Gastrocnemius medialis (tissue), 4 donors: ENCODE results near the gene ZNF397.

Experiments
- CTCF ChIP-seq, 5 experiments: fragments of 450-650 bp in 3 of 5; fragments of 200-600 bp in 2 of 5; sonication (generic) in 2 of 5; IDR thresholded peaks in 4 of 5; conservative IDR thresholded peaks in 1 of 5; 1 replicate in 4 of 5; 2 replicates in 1 of 5; pipeline ENCODE4 v1.5.1; 2016 to 2019; ENCODE audit warnings: antibody characterized with exemption in 5 of 5, mild to moderate bottlenecking in 3 of 5, moderate library complexity in 3 of 5
- POLR2A ChIP-seq, 2 donors: fragments of 450-650 bp; IDR thresholded peaks; one replicate each; pipeline ENCODE4 v1.6.1; 2017; ENCODE audit warnings: antibody characterized with exemption in 2 of 2, mild to moderate bottlenecking in 2 of 2, moderate library complexity in 2 of 2

GRCh38 chr18:35242426-35242825 lies 1.6 kb downstream of the ZNF397 start:
- TF ChIP-seq CTCF (IDR thresholded peaks at IDR 0.05 in 4 of 5, conservative IDR thresholded peaks at IDR 0.05 in 1 of 5) (no peak), POLR2A (IDR thresholded peaks at IDR 0.05) (no peak)
